Fibroblast of the aortic adventitia (primary cell): Measurements from ENCODE around the gene CACUL1. TPM values are rescaled to one million over a fixed set of nuclear protein-coding genes. Genes with fewer than 3 reads are reported as not detected.

ENCODE experiments used
- DNase-seq: peaks from one replicate; pipeline ENCODE4 v3.0.0-alpha.2; 2010; ENCODE audit warnings: low read depth
- H3K4me3 ChIP-seq: 2 replicates; pipeline ENCODE4 v1.5.1; 2011; ENCODE audit warnings: low read depth, mild to moderate bottlenecking, control low read depth, low read length, moderate library complexity
- CTCF ChIP-seq: IDR thresholded peaks from 2 replicates; pipeline ENCODE4 v1.5.1; 2011; ENCODE audit warnings: mild to moderate bottlenecking, low read length, control low read depth, inconsistent platforms; ENCODE audit not compliant: insufficient read depth
- total RNA-seq: library from RNA; depleted of rRNA; stranded (reverse); fragments of >200 nt; gene quantifications from 2 replicates; pipeline ENCODE4 v1.2.3, GENCODE V29; 2012; ENCODE audit warnings: low replicate concordance

Gene CACUL1
- total RNA-seq, 1 donor = 29.6 TPM

- TF ChIP-seq CTCF = no peak
- H3K4me3 ChIP-seq = no peak overlapping the region
- DNase-seq = no peak
These were observed 65.5 kb downstream of the CACUL1 start for GRCh38 chr10:118689070-118689858.

- no peak for DNase-seq
- no peak for TF ChIP-seq CTCF
- H3K4me3 ChIP-seq = no peak overlapping the region
These were observed 67.3 kb downstream of the CACUL1 start for GRCh38 chr10:118687472-118687871.

- DNase-seq = no peak
- TF ChIP-seq CTCF = no peak
- H3K4me3 ChIP-seq = no peak overlapping the region
These were observed 72.2 kb downstream of the CACUL1 start for GRCh38 chr10:118682533-118682932.

- no peak overlapping the region for H3K4me3 ChIP-seq
- no peak for TF ChIP-seq CTCF
- no peak for DNase-seq
These were observed 74.6 kb downstream of the CACUL1 start for GRCh38 chr10:118680197-118680596.

- no peak for DNase-seq
- no peak for TF ChIP-seq CTCF
- H3K4me3 ChIP-seq = no peak overlapping the region
These were observed 80.4 kb downstream of the CACUL1 start for GRCh38 chr10:118674226-118674919.

- no peak overlapping the region for H3K4me3 ChIP-seq
- TF ChIP-seq CTCF = no peak
- DNase-seq = no peak
These were observed 81.7 kb downstream of the CACUL1 start for GRCh38 chr10:118672766-118673715.
